Measurements from ENCODE around the gene PLEKHH1.
"Not testable (repeated sequence)": the region's sequence is repeated elsewhere in the genome, so short reads cannot be mapped to it uniquely, and the experiment has no call there.

GRCh38 chr14:67542620-67543019, 9.5 kb downstream of the PLEKHH1 start:
- not testable (repeated sequence) for TF ChIP-seq CTCF (IDR thresholded peaks at IDR 0.05; ENCODE audit: low read depth, low read length); POLR2A (IDR thresholded peaks at IDR 0.05; ENCODE audit: extremely low read depth, insufficient read length); MAX (IDR thresholded peaks at IDR 0.05; ENCODE audit: low read depth, low read length)

All from NB4 (cell line).